ENCODE measurements around the gene CALCR.

The CALCR gene

DNA sequence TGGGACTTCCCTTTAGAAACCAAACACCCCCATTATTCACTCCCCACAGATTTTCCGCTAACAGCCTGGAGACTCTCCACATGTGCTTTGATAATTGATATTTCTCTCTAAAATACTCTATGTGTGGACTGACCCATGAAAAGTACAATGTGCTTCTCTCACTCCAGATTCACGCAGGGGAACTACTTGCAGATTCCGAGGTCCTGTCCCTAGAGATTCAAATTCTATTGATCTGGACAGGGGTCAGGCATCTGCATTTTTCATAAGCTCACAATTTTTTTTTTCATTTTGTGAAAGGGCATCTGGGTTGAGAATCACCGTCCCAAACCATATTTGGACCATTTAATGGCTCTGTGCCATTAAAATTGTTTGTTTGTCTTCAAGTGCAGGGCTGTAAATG lies 98.7 kb downstream of the CALCR start:
- TF ChIP-seq, protein P1, sequence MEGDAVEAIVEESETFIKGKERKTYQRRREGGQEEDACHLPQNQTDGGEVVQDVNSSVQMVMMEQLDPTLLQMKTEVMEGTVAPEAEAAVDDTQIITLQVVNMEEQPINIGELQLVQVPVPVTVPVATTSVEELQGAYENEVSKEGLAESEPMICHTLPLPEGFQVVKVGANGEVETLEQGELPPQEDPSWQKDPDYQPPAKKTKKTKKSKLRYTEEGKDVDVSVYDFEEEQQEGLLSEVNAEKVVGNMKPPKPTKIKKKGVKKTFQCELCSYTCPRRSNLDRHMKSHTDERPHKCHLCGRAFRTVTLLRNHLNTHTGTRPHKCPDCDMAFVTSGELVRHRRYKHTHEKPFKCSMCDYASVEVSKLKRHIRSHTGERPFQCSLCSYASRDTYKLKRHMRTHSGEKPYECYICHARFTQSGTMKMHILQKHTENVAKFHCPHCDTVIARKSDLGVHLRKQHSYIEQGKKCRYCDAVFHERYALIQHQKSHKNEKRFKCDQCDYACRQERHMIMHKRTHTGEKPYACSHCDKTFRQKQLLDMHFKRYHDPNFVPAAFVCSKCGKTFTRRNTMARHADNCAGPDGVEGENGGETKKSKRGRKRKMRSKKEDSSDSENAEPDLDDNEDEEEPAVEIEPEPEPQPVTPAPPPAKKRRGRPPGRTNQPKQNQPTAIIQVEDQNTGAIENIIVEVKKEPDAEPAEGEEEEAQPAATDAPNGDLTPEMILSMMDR (IDR thresholded peaks at IDR 0.05; ENCODE audit: low read depth, low read length), result no peak
- no peaks in the 10 kb centered on the region for H3K9me3 ChIP-seq
- no peaks in the 10 kb centered on the region for H3K27me3 ChIP-seq
- no peaks in the 10 kb centered on the region for H3K36me3 ChIP-seq
- no peak overlapping the region for H3K4me3 ChIP-seq (ENCODE audit: low read depth, low read length)
- no peaks in the 10 kb centered on the region for H3K4me1 ChIP-seq
- DNase-seq, result no peak

DNA sequence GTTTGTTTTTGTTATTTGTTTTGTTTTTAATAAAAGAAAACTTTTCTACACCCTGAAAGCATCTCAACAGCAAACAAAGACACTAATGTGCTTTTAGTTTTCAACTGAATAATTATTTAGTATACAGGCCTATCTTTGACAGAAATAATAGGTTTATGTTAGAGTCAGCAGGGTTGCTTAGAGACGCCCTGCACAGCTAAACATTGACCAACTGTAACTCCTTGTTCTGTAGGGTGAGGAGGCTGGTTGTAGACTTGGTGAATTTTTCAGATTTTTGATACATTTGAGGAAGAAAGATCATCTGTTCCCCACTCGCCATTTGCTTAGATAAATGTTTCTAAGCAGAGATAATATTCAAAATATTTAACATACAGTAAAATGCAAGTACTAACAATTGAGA lies 103.1 kb downstream of the CALCR start:
- Histone ChIP-seq H3K27me3 (no peaks in the 10 kb centered on the region), H3K36me3 (no peaks in the 10 kb centered on the region), H3K4me1 (no peaks in the 10 kb centered on the region), H3K4me3 (ENCODE audit: low read depth, low read length) (no peak overlapping the region), H3K9me3 (no peaks in the 10 kb centered on the region)
- TF ChIP-seq, protein P1 (IDR thresholded peaks at IDR 0.05; ENCODE audit: low read depth, low read length), result no peak
- DNase-seq, result no peak

DNA sequence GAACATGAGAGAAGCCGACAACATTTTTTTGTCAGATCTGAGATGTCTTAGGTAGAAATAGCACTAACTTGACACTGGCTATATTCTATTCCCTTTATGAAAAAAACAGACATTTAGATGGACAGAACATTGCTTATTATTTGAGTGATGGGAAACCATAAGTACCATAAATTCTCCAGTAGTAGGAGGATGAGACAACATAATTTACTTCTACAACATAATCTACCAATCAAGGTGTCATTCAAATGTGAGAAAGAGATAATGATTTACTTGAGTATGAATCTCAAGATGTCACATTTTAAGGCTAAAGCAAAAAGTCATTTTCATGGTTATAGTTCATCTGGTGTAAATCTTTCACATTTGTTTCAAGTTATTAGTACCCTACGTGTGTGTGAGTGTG lies 110.8 kb downstream of the CALCR start:
- TF ChIP-seq, protein P1 (IDR thresholded peaks at IDR 0.05; ENCODE audit: low read depth, low read length), result no peak
- H3K9me3 ChIP-seq, result no peaks in the 10 kb centered on the region
- no peaks in the 10 kb centered on the region for H3K27me3 ChIP-seq

DNA sequence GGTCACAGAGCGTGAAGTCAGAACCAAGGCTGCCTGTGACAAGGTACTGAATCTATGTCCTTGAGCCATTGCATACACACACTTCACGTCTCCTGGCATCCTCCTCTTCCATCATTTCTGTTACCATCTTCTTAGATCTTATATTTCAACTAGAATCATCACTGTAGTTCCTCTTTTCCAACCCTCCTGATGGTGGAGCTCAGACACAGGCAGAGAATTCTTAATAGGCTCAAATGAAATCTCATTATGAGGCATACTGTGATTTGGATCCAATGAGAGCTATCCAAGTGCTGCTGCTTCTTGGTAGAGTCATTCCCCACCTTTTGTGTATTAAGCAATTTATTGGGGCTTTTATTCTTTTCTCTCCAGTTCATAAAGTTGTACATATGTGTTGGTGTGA lies 113.2 kb downstream of the CALCR start:
- H3K27me3 ChIP-seq, result no peaks in the 10 kb centered on the region
- H3K4me3 ChIP-seq (ENCODE audit: low read depth, low read length), result no peak overlapping the region
- no peaks in the 10 kb centered on the region for H3K36me3 ChIP-seq
- DNase-seq, result no peak
- TF ChIP-seq, protein P1 (IDR thresholded peaks at IDR 0.05; ENCODE audit: low read depth, low read length), result no peak
- H3K4me1 ChIP-seq, result no peaks in the 10 kb centered on the region
- H3K9me3 ChIP-seq, result no peaks in the 10 kb centered on the region

More for the DNA sequence above, 110.8 kb downstream of the CALCR start:
- Histone ChIP-seq H3K4me3 (ENCODE audit: low read depth, low read length) (no peak overlapping the region), H3K36me3 (no peaks in the 10 kb centered on the region), H3K4me1 (no peaks in the 10 kb centered on the region)
- no peak for DNase-seq

DNA sequence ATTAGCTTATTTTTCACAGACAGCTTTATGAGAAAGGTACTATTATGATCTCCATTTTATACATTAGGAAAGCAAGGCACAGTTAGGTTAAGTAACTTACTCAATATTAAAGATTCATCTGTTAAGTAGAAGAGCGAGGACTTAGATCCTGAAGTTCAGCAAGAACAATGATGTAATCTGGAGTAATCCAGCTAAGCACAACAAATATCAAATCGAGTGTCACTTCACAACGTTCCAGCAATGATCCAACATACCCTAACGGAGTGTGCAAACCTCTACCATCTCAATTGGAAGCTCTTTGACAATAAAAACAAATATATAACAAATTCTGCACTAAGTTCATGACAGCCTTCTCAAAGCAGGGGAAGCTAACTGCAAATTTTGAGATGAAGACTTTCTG lies 121.3 kb downstream of the CALCR start:
- Histone ChIP-seq H3K9me3 (no peaks in the 10 kb centered on the region), H3K4me3 (ENCODE audit: low read depth, low read length) (no peak overlapping the region), H3K4me1 (no peaks in the 10 kb centered on the region), H3K36me3 (no peaks in the 10 kb centered on the region), H3K27me3 (no peaks in the 10 kb centered on the region)
- DNase-seq, result no peak
- TF ChIP-seq, protein P1 (IDR thresholded peaks at IDR 0.05; ENCODE audit: low read depth, low read length), result no peak

DNA sequence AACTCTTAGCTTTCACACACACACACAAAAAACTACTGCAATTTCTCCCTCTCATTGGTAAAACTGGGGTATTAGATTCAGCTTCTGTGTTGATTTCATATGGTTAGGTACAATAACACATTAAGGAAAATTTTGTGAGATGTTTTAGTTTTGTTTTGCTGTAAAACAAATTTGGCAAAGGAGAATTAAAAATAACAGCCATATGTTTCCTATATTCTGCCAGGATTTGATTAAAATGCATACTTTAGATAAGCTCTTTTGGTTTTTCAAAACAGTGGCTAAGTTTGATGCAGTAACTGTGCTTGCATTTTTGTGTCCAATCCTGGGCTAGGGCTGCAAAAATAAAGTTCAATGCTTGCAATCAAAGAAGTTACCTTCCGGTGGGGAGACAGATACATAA lies 126.3 kb downstream of the CALCR start:
- Histone ChIP-seq H3K36me3 (no peaks in the 10 kb centered on the region), H3K4me3 (ENCODE audit: low read depth, low read length) (no peak overlapping the region), H3K9me3 (no peaks in the 10 kb centered on the region), H3K27me3 (no peaks in the 10 kb centered on the region), H3K4me1 (no peaks in the 10 kb centered on the region)
- DNase-seq, result no peak
- TF ChIP-seq, protein P1 (IDR thresholded peaks at IDR 0.05; ENCODE audit: low read depth, low read length), result no peak

Data from BE2C (cell line).